GM21619 (cell line): ENCODE results near the gene NEURL2.
"Not testable (repeated sequence)": the region's sequence is repeated elsewhere in the genome, so short reads cannot be mapped to it uniquely, and the experiment has no call there.

Source experiments
- ATAC-seq: cut with Tn5 transposase; IDR thresholded peaks from one replicate; pipeline ENCODE4 v1.9.1; 2021; ENCODE audit not compliant: unreplicated experiment

NEURL2 gene

DNA sequence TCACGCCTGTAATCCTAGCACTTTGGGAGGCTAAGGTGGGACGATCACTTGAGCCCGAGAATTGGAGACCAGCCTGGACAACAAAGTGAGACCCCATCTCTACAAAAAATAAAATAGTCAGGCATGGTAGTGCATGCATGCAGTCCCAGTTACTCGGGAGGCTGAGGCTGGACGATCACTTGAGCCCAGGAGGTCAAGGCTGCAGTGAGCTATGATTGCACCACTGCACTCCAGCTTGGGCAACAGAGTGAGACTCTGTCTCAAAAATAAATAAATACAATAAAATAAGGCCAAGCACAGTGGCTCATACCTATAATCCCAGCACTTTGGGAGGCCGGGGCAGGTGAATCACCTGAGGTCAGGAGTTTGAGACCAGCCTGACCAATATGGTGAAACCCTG, 10.3 kb upstream of the NEURL2 start:
- ATAC-seq = not testable (repeated sequence)

DNA sequence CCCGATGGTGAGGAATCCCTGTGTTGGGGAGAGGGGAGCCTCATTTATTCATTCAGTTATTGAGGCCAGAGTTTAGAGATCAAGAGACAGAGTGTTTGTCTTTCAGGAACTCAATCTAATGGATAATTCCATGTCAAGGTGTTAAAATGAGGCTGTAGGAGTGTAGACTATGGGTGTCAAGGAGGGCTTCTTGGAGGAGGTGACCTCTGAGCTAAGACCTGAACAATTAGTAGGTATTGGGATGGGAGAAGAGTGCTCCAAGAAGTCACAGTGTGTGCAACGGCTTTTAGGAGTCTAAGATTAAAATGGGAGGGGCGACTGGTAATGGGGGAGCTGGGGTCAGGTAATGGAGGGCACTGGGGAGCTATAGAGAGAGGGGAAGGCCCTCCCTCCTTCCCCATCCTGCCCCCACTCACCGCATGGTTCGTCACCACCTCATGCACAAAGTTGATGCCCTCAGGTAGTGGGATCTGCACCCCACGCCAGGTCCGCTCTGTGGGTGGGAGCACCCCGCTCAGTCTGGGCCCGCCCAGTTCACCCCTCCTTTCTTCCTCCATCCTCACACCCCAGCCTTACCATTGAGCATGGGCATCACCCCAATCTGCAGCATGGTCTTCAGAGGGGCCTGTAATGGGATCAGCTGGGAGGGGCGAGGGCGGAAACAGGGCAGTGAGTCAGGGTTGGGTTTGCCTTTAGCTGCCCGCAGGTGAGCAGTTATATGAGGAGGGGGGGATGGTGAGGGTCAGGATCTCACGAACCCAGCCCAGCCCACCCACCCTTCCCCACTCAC, 8.2 kb upstream of the NEURL2 start:
- no peak for ATAC-seq

DNA sequence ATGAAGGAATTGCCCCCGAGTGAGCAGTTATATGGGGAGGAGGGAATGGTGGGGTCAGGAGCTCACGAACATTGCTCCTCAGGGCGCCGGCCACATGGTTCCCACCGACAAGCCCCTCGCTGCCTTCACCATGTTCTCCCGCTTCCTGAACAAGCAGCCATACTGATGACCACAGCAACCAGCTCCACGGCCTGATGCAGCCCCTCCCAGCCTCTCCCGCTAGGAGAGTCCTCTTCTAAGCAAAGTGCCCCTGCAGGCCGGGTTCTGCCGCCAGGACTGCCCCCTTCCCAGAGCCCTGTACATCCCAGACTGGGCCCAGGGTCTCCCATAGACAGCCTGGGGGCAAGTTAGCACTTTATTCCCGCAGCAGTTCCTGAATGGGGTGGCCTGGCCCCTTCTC, 7.3 kb upstream of the NEURL2 start:
- ATAC-seq = no peak

DNA sequence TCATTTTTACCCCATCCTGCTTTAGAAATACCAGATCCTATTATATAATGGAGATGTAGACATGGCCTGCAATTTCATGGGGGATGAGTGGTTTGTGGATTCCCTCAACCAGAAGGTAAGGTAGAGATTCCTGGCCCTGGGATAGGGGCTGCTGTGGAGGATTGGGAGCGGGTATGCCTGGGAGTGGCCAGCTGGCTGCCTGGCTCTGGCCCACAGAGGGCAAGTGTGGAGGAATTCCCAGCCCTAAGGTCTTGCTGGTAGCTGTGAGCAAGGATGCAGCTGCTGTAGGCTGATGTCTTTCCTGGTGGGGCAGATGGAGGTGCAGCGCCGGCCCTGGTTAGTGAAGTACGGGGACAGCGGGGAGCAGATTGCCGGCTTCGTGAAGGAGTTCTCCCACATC, 6.7 kb upstream of the NEURL2 start:
- ATAC-seq = no peak

DNA sequence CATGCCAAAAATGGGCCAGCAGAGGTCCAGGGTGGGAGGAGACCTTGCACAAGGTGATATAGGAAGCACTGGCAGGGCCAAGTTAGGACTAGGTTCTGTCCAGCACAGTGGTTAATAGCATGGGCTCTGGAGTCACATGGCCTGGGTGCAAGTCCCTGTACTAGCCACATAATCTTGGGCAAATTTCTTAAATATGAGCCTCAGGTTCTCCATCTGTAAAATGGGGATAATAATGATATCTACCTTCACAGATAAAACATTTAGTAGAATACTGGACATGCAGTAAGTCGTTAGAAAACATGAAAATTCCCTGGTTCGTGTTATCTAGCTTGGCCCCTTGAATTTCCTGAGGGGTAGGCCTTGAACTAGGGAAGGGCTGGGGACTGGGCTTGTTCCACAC, 6.3 kb upstream of the NEURL2 start:
- no peak for ATAC-seq

DNA sequence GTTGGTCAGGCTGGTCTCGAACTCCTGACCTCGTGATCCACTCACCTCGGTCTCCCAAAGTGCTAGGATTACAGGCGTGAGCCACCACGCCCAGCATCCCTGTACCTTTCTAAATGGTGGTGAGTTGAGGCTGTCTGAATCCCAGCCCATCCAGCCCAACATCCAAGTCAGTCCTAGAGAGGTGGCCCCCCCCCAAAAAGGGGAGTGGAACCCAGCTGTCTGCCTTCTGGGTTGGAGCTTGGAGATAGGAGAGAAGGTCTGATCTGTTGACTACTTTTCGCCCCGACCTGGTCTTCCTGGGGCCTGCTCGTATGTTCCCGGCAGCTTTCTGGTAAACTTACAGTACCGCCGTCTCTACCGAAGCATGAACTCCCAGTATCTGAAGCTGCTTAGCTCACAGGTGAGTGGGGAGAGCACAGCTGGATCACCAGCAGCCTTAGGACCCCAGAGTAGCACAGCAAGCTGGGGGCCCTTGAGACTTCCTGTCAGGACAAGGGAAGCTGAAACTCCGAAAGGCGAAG, 5.7 kb upstream of the NEURL2 start:
- ATAC-seq = no peak

DNA sequence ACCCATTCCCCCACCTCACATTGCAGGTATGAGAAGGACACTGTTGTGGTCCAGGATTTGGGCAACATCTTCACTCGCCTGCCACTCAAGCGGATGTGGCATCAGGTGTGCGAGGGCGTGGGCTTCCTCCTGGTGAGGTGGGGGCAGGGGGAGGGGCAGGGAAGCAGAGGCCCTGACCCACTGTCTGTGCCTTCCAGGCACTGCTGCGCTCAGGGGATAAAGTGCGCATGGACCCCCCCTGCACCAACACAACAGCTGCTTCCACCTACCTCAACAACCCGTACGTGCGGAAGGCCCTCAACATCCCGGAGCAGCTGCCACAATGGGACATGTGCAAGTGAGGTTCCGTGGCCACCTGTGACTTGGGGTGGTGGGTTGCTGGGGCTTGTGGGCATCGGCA, 3.8 kb upstream of the NEURL2 start:
- no peak for ATAC-seq

DNA sequence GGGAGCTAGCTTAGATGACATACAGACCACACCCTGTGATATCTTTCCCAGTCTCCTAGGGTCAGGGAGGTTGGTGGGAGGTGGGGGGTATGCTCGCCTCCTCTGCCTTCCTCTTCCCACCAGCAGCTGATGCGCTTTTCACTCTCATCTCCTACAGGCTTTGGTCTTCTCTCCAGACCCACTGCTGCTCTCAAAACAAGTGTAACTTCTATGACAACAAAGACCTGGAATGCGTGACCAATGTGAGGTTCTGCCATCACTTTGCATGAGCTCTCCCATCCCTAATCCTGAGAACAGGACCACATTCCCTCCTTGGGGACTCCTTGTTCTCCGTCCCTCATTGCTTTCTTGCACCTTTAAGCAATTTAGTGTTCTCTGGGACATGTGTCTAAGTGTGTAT, 2.8 kb upstream of the NEURL2 start:
- ATAC-seq = no peak

DNA sequence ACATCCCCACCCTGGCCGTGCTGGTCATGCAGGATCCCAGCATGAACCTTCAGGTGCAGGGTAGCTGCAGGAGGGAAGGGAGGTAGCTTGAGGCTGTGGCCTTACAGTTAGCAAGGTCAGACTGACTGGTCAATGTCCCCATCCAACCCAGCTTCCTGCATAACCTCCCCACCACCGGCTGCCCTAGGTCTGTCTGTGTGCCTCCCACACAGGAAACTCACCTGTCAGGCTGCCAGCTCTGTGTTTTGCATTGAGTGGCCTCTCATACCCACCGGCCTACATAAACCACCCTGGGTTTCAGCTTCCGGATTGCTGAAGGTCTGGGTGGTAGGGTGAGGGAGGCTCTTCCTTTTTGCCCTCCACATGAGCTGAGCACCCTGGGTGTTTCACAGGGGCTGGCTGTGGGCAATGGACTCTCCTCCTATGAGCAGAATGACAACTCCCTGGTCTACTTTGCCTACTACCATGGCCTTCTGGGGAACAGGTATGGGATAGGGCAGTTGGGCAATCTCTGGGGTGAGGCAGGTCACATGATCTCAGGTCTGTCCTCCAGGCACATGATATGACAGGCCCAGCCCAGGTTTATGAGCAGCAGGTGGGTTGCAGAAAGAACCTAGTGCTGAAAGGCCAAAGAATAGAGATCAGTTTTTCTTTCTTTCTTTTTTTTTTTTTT, 2.0 kb upstream of the NEURL2 start:
- ATAC-seq = no peak

DNA sequence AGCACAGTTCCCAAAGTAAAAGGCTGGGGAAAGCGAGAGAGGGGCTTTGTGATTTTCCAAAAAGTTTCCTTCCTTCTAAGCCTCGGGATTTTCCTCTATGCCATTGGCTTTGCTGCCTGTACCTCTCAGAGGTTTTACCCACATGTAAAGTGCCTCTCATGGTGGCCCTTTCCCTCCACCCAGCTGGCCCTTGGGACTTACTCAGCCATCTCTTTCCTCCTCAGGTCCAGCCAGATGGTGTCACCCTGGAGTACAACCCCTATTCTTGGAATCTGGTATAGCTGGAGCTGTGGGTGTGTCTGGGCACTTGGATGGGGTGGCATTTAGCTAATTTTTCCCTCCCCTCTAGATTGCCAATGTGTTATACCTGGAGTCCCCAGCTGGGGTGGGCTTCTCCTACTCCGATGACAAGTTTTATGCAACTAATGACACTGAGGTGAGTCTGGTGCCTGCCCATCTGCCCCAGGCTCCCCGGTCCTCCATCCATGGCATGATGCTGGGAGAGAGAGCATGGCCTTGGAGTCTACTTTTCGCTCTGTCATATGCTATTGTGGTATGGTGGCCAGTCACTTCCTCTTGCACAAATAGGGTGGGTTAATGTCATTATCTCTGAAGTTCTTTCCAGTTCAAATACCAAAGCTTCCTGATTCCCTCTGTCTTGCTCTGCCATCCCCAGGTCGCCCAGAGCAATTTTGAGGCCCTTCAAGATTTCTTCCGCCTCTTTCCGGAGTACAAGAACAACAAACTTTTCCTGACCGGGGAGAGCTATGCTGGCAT, 1.2 kb upstream of the NEURL2 start:
- no peak for ATAC-seq

DNA sequence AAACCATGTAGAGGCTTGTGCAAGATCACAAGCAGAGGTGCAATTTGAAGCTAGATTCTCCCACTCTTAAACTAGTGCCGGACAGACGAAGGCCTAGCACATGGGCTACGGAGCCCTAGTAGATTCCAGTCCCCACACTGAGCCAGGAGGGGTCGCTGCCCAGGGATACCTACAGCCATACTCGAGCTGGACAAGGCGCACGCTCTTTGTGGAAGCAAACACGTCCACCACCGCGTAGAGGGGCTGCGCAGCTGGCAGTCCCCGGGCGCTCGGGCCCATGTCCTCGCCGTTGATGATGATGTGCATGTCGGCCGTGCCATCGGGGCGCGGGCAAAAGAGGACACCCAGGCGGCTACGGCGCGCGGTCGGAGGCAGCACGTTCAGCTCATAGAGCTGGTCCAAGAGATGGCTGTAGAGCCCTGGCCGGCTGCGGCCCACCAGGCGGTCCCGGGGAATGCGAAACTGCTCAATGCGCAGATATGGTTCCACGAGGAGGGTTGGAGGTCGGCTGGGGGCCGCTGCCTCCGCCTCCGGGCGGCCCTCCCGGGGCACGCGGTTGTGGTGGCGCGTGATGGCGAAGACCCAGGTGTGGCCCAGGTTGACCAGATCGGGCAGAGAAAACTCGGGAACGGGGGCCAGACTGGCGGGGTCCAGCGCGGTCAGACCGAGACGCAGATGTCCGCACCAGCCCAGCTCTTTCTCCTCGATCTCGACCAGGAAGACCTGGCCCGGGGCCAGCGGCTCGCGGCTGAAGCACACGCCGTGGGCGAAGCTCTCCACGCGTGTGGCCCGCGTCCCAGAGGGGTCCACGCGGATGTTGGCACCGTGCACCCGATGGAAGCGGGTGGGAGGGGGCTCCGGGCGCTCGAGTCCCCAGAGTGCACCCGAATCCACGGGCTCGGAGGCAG, 677 bp downstream of the NEURL2 start:
- peak; percentile 8 for ATAC-seq

DNA sequence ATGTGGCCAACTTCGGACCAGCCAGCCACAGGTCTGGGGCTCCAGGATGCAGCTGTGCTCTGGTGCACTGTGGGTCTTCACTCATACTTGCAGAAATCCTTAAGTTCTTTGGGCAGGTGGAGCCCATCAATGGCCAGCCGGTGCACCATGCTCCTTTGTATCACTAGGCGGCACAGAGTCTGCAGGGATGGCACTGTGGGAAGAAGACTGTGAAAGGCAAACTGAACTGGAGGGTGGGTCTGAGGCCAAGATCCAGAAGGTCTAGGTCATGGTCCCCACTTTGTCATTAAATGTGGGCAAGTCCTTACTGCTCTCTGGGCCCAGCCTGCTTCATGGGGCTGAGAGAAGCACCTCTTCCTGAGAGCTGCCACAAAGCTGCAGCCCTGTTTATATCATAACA, 2.3 kb downstream of the NEURL2 start:
- no peak for ATAC-seq

DNA sequence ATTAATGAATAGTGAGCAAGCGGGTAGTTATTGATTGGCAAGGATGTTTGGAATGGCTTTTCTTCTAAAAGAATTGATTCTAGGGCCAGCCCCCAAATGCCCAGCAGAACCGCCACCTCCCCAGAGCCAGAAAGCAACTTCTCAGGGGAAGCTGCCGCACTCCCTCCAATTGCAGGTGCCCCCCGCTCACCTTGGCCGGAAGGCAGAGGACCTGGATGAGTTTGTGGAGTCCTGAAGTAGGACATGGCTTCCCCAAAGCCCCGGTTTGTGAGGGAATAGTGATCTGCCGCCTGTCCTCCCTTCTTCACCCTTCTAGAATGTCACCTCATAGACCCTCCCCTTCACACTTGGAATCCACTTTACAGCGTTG, 3.7 kb downstream of the NEURL2 start, which contains the start of gene SPATA25:
TSS of gene SPATA25 (minus strand) at position 277 of the 370 bp plus-strand sequence. CDS start at position 245, 32 bp downstream.
- no peak for ATAC-seq

DNA sequence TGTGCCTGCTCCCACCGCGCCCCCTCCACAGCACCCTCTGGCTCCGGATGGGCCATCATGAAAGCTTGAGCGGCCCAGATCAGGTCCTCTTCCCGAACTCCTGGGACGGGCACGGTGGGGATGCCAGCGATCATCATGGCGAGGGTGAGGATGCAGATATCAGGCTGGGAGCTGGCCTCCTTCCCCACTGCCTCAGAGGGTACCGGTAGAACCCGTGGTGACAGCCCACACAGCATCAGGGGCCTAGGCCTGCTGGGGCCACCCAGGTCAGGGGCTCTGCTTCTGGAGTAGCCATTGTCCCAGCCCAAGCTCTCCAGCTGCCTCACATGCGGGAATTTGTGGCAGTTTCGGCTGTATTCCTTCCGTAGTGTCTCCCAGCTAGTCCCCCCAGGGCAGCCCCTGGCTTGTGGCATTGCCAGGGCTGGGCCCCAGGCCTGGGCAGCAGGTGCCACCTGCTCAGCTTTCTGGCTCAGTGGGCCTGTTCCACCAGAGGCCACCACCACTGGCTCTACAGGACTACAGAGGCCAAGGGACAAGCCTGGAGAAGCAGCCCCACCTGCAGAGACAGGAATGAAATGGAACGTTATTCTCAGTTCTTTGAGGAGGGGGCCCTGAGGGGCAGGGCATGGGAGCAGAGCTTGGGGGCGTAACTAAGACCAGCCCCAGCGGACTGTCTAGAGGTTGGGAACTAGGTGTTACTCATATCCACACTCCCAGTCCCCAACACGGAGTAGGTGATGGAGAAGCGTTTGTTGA, 4.2 kb downstream of the NEURL2 start:
- no peak for ATAC-seq

DNA sequence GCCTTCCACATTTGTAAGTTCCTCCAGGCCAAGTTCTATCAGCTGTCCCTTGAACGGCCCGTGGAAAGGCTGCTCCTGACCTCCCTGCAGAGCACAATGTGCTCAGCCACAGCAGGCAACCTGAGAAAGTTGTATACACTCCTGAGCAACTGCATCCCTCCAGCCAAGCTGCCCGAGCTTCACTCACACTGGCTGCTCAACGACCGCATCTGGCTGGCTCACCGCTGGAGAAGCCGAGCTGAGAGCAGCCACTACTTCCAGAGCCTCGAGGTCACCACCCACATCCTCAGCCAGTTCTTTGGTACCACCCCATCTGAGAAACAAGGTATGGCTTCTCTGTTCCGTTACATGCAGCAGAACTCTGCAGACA, 7.9 kb downstream of the NEURL2 start:
- no peak for ATAC-seq

DNA sequence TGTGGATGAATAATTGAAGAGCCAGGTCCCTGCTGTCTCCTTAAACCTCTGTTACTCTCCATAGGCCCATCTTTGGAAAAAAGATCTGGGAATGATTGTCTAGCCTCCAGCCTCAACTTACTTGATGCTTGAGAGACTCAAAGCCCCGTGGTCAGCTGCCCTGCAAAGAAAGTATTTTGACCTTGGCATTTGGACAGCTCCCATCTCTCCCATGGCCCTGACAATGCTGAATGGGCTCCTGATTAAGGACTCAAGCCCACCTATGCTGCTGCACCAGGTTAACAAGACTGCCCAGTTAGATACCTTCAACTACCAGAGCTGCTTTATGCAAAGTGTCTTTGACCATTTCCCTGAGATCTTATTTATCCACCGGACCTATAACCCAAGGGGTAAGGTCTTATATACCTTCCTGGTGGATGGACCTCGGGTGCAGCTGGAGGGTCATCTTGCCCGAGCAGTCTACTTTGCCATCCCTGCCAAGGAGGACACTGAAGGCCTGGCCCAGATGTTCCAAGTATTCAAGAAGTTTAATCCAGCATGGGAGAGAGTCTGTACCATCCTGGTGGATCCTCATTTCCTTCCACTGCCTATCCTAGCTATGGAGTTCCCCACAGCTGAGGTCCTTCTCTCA, 8.4 kb downstream of the NEURL2 start:
- no peak for ATAC-seq

DNA sequence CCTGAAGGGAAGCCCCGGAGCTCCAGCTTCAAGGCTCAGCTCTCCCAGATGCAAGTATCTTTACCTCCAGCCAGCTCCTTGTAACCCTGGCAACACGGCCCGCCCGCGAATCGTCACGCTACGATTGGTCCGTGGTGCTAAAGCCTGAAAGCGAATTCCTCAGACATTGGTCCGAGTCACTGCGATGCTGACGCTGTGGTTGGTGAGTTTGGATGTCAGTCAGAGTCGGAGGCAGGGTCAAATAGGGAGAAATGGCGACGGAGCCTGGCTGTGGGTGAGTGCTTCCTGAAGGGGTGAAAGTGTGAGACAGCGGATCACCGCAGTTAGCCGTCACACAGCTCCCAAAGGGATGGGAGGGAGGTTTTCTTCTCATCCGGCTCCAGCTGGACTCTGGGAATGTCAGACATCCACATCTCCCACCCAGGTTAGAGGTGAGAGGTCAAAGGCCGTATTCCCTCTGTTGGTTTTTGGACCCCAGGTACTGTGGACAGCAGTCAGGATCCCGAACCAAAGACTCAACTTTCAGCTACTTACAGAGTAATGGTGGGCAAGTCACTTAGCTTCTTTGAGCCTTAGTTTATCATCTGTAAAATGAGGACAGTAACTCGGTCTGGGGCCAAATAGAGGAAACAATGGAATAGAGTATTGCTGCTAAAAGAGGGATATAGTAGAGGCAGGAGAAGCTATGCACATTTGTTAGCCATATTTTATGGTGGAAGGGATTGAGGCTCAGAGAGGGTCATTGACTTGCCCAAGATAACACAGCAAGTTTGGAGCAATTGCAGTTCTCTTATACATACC, 9.8 kb downstream of the NEURL2 start, which contains the start of gene ZSWIM1:
TSS of gene ZSWIM1 (plus strand) at position 240 of the 801 bp plus-strand sequence. CDS start 1,366 bp downstream, outside the sequence.
- peak; percentile 95 for ATAC-seq

DNA sequence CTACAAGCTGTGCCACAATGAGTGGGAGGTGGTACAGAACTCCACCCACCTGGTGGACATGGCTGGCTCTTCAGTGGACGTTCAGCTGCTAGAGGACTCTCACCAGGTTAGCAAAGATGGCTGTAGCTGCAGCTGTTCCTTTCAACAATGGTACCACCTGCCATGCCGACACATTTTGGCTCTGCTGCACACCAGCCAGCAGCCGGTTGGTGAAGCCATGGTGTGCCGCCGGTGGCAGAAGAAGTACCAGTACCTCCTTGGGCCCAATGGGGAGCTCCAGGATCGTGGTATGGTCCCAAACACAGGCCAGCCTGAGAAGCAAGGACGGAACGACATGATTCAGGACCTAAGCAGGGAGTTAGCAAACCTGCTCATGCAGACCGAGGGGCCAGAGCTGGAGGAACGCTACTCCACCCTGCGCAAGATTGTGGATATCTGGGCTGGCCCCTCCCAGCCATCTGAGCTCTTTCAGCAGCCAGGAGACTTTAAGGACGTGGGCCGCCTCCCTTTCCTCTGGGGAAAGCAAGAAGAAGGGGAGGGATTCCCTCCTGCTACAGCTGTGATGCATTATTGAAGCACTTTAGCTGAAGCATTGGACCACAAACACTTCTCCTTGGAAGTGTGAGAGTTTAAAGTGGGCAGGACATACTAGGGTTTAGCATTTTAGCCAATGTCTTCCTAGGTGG, 12.8 kb downstream of the NEURL2 start:
- ATAC-seq = no peak
